ENCODE data around the gene SP140L.

Gene SP140L

DNA sequence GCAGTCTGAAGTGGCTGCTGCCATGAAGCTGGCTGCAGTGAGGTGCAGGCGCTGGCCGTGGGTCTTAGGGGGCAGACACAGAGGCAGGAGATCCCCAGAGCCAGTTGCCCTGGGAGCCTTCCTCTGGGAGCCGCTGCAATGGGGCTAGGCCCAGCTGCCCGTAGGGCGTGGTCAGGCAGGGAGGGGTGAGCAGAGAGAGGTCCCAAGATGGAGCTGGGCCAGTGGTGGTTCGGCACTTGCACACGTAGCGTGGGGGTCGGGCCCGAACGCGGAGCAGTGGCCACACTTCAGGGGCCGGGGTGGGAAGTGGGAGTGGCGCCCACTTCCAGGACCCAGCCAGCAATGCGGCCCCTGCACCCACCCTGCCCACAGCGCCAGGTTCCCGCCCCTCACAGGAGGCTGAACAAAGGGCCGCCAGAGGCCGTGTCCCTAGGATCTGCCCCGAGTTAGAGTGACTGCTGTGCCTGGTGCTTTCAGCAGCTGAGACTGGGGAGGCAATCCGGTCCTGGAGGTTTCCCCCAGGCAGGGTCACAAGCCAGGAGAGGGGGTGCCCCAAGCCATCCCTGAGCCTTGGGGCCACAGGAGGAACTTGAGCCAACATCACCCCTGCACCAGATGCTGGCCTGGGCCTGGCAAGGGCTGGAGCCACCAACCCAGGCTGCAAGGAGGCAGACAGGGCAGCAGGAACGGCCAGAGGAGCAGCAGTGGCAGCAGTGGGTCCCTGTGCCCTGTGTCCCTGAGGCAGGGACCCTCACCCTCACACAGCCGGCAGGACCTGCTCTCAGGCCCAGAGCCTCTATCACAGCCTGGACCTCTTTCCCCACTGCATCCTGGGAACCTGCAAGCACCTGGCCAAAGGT lies 21.3 kb upstream of the SP140L start:
- TF ChIP-seq NFIC (IDR thresholded peaks at IDR 0.05) (no peak), FOXM1 (IDR thresholded peaks at IDR 0.05; ENCODE audit: borderline replicate concordance, low read depth) (no peak), CEBPB (IDR thresholded peaks at IDR 0.05) (no peak), CREB1 (IDR thresholded peaks at IDR 0.05; ENCODE audit: low read depth) (no peak), TCF12 (IDR thresholded peaks at IDR 0.05; ENCODE audit: low read depth) (no peak), YY1 (IDR thresholded peaks at IDR 0.05; ENCODE audit: low read depth) (no peak), TAF1 (IDR thresholded peaks at IDR 0.05; ENCODE audit: low read depth) (no peak), EGR1 (IDR thresholded peaks at IDR 0.05) (no peak), ZBTB7A (IDR thresholded peaks at IDR 0.05; ENCODE audit: low read depth) (no peak), EP300 (IDR thresholded peaks at IDR 0.05; ENCODE audit: borderline replicate concordance) (no peak), TEAD4 (IDR thresholded peaks at IDR 0.05) (no peak)
- TF ChIP-seq, protein P1, sequence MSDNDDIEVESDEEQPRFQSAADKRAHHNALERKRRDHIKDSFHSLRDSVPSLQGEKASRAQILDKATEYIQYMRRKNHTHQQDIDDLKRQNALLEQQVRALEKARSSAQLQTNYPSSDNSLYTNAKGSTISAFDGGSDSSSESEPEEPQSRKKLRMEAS (IDR thresholded peaks at IDR 0.05), result no peak
- TF ChIP-seq, protein P2, sequence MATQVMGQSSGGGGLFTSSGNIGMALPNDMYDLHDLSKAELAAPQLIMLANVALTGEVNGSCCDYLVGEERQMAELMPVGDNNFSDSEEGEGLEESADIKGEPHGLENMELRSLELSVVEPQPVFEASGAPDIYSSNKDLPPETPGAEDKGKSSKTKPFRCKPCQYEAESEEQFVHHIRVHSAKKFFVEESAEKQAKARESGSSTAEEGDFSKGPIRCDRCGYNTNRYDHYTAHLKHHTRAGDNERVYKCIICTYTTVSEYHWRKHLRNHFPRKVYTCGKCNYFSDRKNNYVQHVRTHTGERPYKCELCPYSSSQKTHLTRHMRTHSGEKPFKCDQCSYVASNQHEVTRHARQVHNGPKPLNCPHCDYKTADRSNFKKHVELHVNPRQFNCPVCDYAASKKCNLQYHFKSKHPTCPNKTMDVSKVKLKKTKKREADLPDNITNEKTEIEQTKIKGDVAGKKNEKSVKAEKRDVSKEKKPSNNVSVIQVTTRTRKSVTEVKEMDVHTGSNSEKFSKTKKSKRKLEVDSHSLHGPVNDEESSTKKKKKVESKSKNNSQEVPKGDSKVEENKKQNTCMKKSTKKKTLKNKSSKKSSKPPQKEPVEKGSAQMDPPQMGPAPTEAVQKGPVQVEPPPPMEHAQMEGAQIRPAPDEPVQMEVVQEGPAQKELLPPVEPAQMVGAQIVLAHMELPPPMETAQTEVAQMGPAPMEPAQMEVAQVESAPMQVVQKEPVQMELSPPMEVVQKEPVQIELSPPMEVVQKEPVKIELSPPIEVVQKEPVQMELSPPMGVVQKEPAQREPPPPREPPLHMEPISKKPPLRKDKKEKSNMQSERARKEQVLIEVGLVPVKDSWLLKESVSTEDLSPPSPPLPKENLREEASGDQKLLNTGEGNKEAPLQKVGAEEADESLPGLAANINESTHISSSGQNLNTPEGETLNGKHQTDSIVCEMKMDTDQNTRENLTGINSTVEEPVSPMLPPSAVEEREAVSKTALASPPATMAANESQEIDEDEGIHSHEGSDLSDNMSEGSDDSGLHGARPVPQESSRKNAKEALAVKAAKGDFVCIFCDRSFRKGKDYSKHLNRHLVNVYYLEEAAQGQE (IDR thresholded peaks at IDR 0.05; ENCODE audit: low read depth), result no peak
- TF ChIP-seq, protein P3, sequence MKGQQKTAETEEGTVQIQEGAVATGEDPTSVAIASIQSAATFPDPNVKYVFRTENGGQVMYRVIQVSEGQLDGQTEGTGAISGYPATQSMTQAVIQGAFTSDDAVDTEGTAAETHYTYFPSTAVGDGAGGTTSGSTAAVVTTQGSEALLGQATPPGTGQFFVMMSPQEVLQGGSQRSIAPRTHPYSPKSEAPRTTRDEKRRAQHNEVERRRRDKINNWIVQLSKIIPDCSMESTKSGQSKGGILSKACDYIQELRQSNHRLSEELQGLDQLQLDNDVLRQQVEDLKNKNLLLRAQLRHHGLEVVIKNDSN (IDR thresholded peaks at IDR 0.05), result no peak

DNA sequence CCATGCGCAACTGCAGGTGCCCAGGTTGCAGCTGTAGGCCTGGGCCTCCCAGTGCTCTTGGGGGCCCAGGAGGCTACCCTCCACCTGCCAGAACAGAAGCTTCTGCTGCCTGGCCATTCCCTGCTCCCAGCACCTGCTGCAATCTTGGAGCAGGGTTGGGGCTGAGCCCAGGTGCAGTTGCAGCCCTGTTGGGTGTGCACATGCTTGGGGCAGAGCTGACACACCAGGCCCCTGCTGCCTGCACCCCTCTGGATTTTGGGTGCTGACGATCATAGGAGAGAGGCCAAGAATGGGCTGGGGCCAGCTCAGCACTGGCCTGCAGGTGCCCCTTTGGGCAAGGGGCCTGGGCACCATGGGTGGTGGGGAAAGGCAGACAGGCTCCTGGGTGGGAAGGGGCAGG lies 20.5 kb upstream of the SP140L start:
- TF ChIP-seq CREB1 (IDR thresholded peaks at IDR 0.05; ENCODE audit: low read depth) (no peak), YY1 (IDR thresholded peaks at IDR 0.05; ENCODE audit: low read depth) (no peak), EGR1 (IDR thresholded peaks at IDR 0.05) (no peak), ZBTB7A (IDR thresholded peaks at IDR 0.05; ENCODE audit: low read depth) (no peak), CEBPB (IDR thresholded peaks at IDR 0.05) (no peak), NFIC (IDR thresholded peaks at IDR 0.05) (no peak), EP300 (IDR thresholded peaks at IDR 0.05; ENCODE audit: borderline replicate concordance) (no peak), TAF1 (IDR thresholded peaks at IDR 0.05; ENCODE audit: low read depth) (no peak), RAD21 (IDR thresholded peaks at IDR 0.05; ENCODE audit: low read depth) (no peak), FOXM1 (IDR thresholded peaks at IDR 0.05; ENCODE audit: borderline replicate concordance, low read depth) (no peak), TCF12 (IDR thresholded peaks at IDR 0.05; ENCODE audit: low read depth) (no peak), TEAD4 (IDR thresholded peaks at IDR 0.05) (no peak)
- TF ChIP-seq, protein P2 (IDR thresholded peaks at IDR 0.05; ENCODE audit: low read depth), result no peak
- TF ChIP-seq, protein P3 (IDR thresholded peaks at IDR 0.05), result no peak
- TF ChIP-seq, protein P1 (IDR thresholded peaks at IDR 0.05), result no peak

DNA sequence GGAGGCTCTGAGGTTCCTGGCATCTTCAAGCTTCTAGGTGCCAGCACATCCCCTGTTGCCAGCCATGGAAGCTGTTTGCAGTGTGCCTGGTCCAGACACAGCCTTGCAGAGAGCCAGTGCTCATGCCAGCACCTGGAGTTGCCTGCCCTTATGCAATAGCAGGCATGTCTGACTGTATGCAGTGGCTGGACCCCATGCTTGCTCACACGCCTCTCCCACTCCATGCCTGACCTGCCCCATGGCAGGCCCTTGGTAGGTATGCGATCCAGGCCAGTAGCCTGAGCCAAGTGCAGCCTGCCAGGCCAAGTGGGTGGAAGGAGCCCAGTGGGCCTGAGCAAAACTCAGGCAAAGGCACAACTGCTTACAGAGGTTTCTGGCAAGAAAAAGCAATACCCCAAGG lies 19.5 kb upstream of the SP140L start:
- TF ChIP-seq EP300 (IDR thresholded peaks at IDR 0.05; ENCODE audit: borderline replicate concordance), result no peak
- TF ChIP-seq TAF1 (IDR thresholded peaks at IDR 0.05; ENCODE audit: low read depth), result no peak
- TF ChIP-seq, protein P3 (IDR thresholded peaks at IDR 0.05), result no peak
- no peak for TF ChIP-seq YY1 (IDR thresholded peaks at IDR 0.05; ENCODE audit: low read depth)
- TF ChIP-seq ZBTB7A (IDR thresholded peaks at IDR 0.05; ENCODE audit: low read depth), result no peak
- TF ChIP-seq, protein P2 (IDR thresholded peaks at IDR 0.05; ENCODE audit: low read depth), result no peak
- TF ChIP-seq CEBPB (IDR thresholded peaks at IDR 0.05), result no peak
- no peak for TF ChIP-seq CREB1 (IDR thresholded peaks at IDR 0.05; ENCODE audit: low read depth)
- no peak for TF ChIP-seq NFIC (IDR thresholded peaks at IDR 0.05)
- TF ChIP-seq EGR1 (IDR thresholded peaks at IDR 0.05), result no peak
